Kidney glomerular epithelial cell (primary cell): Measurements from ENCODE around the gene SLC22A13.
"Not testable (repeated sequence)": the region's sequence is repeated elsewhere in the genome, so short reads cannot be mapped to it uniquely, and the experiment has no call there.

Experiments used
- DNase-seq: peaks from one replicate; lab custom pipeline; 2025; lab: John Stamatoyannopoulos, UW

Gene SLC22A13

DNA sequence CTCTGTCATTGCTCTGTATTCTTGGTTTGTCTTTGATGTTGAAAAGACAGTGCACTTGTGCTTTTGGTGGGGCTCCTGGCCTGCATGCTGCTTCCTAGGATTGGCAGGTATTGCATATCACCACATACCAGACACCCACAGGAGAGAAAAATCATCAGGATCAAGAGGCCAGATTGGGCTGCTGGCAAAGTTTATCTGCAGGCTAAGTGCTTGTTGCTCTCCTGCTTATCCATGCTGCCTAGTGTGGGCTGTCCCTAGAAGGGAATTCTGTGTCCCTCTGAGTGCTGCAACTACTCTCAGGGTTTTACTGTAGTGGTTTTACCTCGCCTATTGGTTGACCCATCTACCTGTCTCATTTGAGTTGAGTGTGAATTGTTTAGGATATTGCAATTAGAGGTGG is 833 bp upstream of the SLC22A13 start:
- no peak for DNase-seq

- no peak for DNase-seq
These were observed 1.2 kb downstream of the SLC22A13 start for GRCh38 chr3:38266810-38267209.

DNA sequence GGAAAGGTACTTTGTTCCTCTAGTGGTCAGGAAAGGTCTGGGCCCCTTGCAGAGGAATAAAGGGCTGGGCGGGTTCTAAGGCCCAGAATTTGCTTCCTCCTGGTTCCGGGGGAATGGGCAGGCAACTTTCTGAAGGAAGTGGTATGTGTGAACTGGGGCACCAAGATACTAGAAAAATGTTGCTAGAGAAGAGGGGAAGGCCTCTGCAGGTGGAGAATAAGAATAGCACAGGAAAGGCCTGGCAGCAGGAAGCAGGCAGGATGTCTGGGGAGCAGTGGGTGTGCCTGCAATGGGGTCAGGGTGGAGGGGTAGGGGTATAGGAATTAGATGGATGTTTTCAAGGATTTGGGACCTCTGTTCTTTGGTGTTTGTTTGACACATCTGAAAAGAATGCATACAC is 2.0 kb downstream of the SLC22A13 start:
- no peak for DNase-seq

DNA sequence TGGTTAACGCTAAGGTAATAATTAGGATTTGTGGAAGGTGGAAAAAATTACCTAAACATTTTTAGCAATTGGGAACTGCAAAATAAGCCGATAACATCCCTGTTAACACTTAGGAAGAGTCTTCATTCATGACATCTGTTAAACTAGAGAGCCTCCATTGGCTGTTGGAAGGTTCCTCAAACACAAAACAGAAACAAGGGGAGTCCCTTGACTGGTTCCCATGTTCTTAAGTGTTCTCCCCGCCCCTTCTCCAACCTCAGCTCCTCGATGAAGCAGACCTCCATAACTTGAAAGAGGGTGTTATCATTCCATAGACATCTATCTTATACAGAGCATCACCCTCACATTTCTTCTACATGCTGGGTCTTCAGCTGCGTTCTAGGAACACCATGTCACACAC is 2.5 kb downstream of the SLC22A13 start:
- DNase-seq = no peak

DNA sequence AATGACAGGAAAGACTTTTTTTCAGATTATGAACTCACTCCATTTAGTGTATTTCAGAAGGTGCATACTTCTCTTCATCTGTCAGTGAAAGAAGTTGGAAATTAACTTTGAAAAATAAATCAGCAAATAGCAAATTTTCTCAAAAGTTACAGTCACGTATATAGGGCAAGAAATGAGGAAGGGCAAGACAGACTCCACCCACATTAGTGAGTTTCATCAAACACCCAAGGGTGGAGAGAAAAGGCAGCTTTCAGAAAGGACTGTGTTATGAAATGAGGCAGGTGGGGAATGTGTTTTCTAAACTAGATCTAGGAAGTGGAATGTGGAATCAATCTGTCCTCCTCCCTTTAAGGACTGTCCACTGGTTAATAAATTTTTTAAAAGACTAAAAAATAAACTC is 2.9 kb downstream of the SLC22A13 start:
- no peak for DNase-seq

DNA sequence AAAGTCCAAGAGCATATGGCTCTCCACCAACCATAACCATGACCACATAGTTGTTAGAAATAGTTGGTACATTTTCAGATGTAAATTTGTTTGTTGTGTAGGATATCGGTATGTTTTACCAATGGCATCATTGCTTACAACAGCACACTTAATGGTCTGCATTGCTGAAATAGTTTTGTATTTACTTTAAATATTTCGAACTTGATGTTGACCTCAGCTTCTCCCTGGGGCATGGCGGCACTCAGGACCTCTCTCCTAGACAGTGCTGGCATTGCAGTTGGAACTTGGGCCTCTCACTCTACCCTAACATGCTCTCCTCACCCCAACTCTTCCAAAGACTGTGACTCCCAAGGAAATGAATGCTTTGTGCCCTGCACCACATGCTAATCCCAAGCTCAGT is 5.0 kb downstream of the SLC22A13 start:
- DNase-seq = no peak

DNA sequence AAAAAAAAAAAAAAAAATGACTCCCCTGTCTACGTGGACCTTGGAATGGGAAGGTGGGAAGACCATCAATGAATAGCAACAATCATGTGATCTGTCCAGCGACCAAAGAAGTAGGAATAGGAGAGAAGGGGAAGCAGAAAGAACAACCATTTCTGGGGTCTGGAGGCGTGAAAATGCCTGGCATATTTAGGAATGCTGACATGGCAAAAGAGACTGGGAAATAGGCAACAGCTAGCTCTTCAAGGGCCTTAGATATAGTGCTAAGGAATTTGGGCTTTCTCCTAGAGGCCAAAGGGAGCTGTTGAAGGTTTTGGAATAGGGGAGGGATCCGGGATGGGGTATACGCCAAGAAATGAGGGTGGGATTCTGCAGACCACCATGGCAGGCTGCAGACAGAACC is 5.9 kb downstream of the SLC22A13 start:
- no peak for DNase-seq

- DNase-seq = no peak
These were observed 9.4 kb downstream of the SLC22A13 start for GRCh38 chr3:38274864-38275649.

- no peak for DNase-seq
These were observed 10.0 kb downstream of the SLC22A13 start for GRCh38 chr3:38275658-38276057.

DNA sequence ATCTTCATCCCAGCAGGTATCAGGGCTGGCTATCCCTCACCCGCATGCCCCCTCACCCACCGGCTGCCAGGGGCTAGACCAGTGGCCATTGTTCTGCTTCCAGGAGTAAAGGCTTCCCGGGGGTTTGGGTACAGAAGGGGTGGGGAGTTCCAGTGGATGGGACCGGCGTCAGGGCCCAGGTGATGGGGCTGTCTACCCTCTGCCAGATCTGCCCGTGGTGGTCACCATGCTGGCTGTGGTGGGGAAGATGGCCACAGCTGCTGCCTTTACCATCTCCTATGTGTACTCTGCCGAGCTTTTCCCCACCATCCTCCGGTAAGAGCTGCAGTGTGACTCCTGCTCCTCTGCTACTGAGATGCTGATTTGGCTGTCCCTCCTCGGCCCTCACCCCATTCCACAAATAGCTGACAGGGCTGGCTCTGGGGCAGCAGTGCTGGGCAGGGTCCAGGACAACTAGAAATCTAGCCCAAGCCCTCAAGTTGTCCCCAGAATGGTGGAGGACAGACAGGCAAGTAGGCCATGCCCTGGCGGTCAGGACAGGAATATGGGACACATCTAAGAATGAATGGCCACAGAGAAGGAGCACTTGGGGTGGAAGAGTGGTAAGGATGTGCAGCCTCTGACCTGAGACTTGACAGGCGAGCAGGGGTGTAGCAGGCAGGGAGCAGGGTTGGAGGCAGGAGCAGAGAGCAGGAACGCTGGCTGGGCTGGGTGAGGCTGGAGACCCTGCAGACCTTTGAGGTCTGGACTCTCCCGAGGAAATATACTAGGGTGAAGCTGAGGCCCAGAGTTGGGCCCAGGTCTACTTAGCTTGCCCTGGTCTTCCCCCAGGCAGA is 10.7 kb downstream of the SLC22A13 start:
- DNase-seq = no peak

DNA sequence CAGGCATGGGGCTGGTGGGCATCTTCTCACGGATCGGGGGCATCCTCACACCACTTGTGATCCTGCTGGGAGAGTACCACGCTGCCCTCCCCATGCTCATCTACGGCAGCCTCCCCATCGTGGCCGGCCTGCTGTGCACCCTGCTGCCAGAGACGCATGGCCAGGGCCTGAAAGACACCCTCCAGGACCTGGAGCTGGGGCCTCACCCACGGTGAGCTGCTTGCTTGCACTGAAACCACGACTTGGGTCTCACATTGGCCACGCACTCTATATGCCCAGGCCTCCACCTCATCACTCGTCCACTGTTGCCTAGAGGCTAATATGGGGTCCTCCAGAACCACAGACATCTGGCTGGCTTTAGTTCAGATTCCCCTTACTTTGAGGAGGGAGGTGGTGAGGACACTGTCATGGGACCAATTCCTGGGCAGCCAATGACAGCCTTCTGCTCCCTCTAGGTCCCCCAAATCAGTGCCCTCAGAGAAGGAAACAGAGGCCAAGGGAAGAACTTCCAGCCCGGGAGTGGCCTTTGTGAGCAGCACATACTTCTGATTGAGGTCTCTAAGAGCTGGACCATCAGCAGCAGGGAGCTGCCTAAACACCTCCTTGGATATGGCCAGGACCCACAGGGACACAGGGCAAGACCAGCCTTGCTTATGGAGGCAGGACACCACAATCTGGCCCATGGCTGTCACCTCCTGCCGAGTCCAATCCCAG is 11.5 kb downstream of the SLC22A13 start:
- no peak for DNase-seq

- DNase-seq = no peak
These were observed 13.2 kb downstream of the SLC22A13 start for GRCh38 chr3:38278841-38279240.

DNA sequence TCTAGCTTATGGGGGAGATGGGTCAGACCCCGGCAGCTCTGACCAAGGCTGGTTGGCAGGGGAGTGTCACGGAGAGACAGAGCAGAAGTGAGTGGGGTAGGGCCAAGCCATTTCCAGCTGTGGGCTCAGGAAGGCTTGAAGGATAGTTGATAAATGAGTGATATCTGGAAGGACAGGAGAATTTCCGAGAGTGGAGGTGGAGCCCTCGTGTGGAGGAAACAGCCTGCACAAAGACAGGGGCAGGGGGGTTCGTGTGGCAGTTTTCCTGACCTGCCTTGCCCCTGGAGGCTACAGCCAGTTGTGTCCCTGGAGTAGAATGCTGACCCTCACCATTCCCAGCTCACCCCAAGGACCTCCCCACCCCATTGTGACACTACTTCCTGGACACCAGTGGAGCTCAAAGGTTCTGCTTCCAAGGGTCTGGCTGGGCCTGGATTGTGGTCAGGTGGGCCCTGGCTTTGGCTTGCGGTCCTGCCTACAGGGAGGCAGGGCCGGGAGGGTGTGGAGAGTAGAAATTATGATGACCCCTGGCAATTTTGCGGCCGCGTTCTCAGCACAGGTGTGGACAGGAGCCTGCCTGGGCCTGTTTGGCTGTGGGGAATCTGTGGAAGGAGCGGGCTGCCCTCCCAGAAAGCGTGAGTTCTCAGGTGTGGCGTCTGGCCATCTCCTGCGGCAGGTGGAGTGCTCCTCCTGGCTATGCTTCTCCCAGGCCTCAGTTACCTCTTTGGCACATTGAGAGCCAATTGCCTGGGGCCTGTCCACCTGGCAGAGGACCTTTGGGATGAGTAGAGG is 16.5 kb downstream of the SLC22A13 start, which contains the start of gene SLC22A14:
TSS of gene SLC22A14 (plus strand) at position 400 of the 792 bp plus-strand sequence. CDS start 23,733 bp downstream, outside the sequence.
- DNase-seq = no peak

- DNase-seq = no peak
These were observed 18.5 kb downstream of the SLC22A13 start for GRCh38 chr3:38283810-38284755.

DNA sequence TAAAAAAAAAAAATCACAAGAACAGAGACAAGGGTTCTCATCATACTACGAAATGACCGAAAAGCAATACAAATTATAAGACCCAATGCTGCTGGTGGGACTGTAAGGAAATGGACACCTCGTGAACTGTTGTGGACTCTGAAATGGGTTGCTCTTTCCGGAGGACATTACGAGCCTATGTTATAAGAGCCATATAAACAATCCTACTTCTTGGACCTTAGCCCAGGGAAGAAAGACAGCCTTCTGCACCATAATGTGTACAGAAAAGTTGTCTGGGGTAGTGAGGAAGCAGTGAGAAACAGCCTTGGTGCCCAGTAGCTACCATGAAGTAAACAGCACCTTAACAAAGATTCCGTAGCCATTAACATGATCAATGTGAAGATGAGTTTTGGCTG is 19.1 kb downstream of the SLC22A13 start:
- no peak for DNase-seq

DNA sequence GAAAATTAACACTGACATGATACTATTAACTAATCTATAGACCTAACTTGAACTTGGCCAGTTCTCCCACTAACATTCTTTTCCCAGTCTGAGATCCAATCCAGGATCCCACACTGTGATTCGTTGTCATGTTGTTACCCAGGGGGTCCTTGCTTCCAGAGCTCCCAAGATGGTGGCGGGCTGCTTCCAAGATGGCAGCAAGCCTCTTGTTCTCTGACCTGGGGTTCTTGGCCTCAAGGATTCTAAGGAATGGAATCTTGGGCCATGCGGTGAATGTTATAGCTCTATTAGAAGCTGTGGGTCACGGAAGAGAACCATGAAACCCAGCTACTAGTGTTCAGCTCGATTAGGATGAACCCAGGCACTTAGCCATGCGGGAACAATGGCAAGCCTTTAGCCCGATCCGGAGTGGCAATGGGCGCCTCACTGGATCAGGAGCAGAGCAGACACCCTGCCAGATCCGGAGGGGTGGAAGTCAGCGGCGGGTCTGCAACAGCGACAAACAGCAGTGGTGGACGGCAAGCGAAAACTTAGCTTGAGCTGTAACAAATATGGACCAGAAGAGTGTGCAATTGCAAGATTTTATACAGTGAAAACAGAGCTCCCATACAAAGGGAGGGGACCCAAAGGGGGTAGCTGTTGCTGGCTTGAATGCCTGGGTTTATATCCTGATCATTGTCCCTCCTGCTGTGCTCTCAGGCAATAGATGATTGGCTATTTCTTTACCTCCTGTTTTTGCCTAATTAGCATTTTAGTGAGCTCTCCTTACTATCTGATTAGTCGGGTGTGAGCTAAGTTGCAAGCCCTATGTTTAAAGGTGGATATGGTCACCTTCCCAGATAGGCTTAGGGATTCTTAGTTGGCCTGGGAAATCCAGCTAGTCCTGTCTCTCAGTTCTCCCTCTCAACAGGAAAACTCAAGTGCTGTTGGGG is 23.9 kb downstream of the SLC22A13 start:
- not testable (repeated sequence) for DNase-seq

DNA sequence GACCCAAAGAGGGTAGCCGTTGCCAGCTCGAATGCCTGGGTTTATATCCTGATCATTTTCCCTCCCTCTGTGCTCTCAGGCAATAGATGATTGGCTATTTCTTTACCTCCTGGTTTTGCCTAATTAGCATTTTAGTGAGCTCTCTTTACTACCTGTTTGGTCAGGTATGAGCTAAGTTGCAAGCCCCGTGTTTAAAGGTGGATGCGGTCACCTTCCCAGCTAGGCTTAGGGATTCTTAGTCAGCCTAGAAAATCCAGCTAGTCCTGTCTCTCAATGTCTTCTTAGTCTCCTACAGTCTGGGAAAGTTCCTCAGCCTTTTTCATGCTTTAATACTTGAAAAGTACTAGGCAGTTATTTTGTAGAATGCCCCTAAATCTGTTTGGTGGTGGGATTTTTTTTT is 31.4 kb downstream of the SLC22A13 start:
- DNase-seq = not testable (repeated sequence)

GRCh38 chr3:38297537-38297936 is 31.9 kb downstream of the SLC22A13 start:
- no peak for DNase-seq

- peak; percentile 23 for DNase-seq
These were observed 32.5 kb downstream of the SLC22A13 start for GRCh38 chr3:38297947-38298711.
